ENCODE data around the gene UGGT1. TPM values are rescaled to one million over a fixed set of nuclear protein-coding genes. Genes with fewer than 3 reads are reported as not detected.
"Not testable (repeated sequence)": the region's sequence is repeated elsewhere in the genome, so short reads cannot be mapped to it uniquely, and the experiment has no call there.

Gene UGGT1
- total RNA-seq, 1 donor from 2014 or later: 21.8 TPM

- ATAC-seq (ENCODE audit: poor library complexity) (no peak), DNase-seq (no peak)
- intact Hi-C loops (cut with DNase I): no loop called here
Measured at GRCh38 chr2:128197059-128197458, 106.1 kb downstream of the UGGT1 start.

GRCh38 chr2:128198656-128199055, 107.7 kb downstream of the UGGT1 start:
- peak; percentile 56 for DNase-seq
- intact Hi-C loops (cut with DNase I): no loop called here
- peak; percentile 67 for ATAC-seq (ENCODE audit: poor library complexity)

GRCh38 chr2:128199141-128199540, 108.1 kb downstream of the UGGT1 start:
- intact Hi-C loops (cut with DNase I): no loop called here
- DNase-seq: no peak
- ATAC-seq (ENCODE audit: poor library complexity): no peak

GRCh38 chr2:128202791-128203190, 111.8 kb downstream of the UGGT1 start:
- DNase-seq (no peak), ATAC-seq (ENCODE audit: poor library complexity) (no peak)
- intact Hi-C loops (cut with DNase I): no loop called here

GRCh38 chr2:128206245-128206644, 115.2 kb downstream of the UGGT1 start:
- no peak for DNase-seq
- no peak for ATAC-seq (ENCODE audit: poor library complexity)
- intact Hi-C loops (cut with DNase I): no loop called here

- intact Hi-C loops (cut with DNase I): no loop called here
- DNase-seq: no peak
- no peak for ATAC-seq (ENCODE audit: poor library complexity)
Measured at GRCh38 chr2:128208023-128208422, 117.0 kb downstream of the UGGT1 start.

- ATAC-seq (ENCODE audit: poor library complexity); intact Hi-C loops (cut with DNase I): not testable (repeated sequence)
Measured at GRCh38 chr2:128208631-128209324, 117.8 kb downstream of the UGGT1 start.

GRCh38 chr2:128214251-128214650, 123.3 kb downstream of the UGGT1 start:
- no peak for DNase-seq
- ATAC-seq (ENCODE audit: poor library complexity): no peak
- intact Hi-C loops (cut with DNase I): no loop called here

More at GRCh38 chr2:128208631-128209324, 117.8 kb downstream of the UGGT1 start:
- DNase-seq: not testable (repeated sequence)

GRCh38 chr2:128214866-128215460, 124.0 kb downstream of the UGGT1 start:
- no peak for ATAC-seq (ENCODE audit: poor library complexity)
- DNase-seq: no peak
- intact Hi-C loops (cut with DNase I): no loop called here

- DNase-seq (no peak), ATAC-seq (ENCODE audit: poor library complexity) (no peak)
- intact Hi-C loops (cut with DNase I): no loop called here
Measured at GRCh38 chr2:128215897-128216642, 125.1 kb downstream of the UGGT1 start.

GRCh38 chr2:128217671-128218070, 126.7 kb downstream of the UGGT1 start:
- DNase-seq (no peak), ATAC-seq (ENCODE audit: poor library complexity) (no peak)
- intact Hi-C loops (cut with DNase I): no loop called here

- intact Hi-C loops (cut with DNase I): no loop called here
- ATAC-seq (ENCODE audit: poor library complexity) (no peak), DNase-seq (no peak)
Measured at GRCh38 chr2:128219891-128220290, 128.9 kb downstream of the UGGT1 start.

GRCh38 chr2:128227862-128228261, 136.9 kb downstream of the UGGT1 start:
- DNase-seq: no peak
- ATAC-seq (ENCODE audit: poor library complexity): no peak
- intact Hi-C loops (cut with DNase I): no loop called here

GRCh38 chr2:128228894-128229293, 137.9 kb downstream of the UGGT1 start:
- no peak for ATAC-seq (ENCODE audit: poor library complexity)
- intact Hi-C loops (cut with DNase I): no loop called here
- DNase-seq: no peak

- intact Hi-C loops (cut with DNase I): loop anchor here (5.0 to 10.0 kb wide), 2 partner anchors 56 to 82 kb away; partner anchors contain the start of gene HS6ST1
- DNase-seq (peak; percentile 95), ATAC-seq (ENCODE audit: poor library complexity) (peak; percentile 99)
Measured at GRCh38 chr2:128232965-128233789, 142.2 kb downstream of the UGGT1 start.

GRCh38 chr2:128233790-128234395, 142.9 kb downstream of the UGGT1 start:
- DNase-seq (no peak), ATAC-seq (ENCODE audit: poor library complexity) (no peak)
- intact Hi-C loops (cut with DNase I): loop anchor here (5.0 to 10.0 kb wide), 2 partner anchors 57 to 81 kb away; partner anchors contain the start of gene HS6ST1

GRCh38 chr2:128234613-128235012, 143.6 kb downstream of the UGGT1 start:
- intact Hi-C loops (cut with DNase I): loop anchor here (5.0 to 10.0 kb wide), 2 partner anchors 57 to 80 kb away; partner anchors contain the start of gene HS6ST1
- ATAC-seq (ENCODE audit: poor library complexity): no peak
- DNase-seq: no peak

GRCh38 chr2:128235581-128235980, 144.6 kb downstream of the UGGT1 start:
- intact Hi-C loops (cut with DNase I): loop anchor here (10.0 kb wide), 1 partner anchor 79 kb away; the partner anchor contains the start of gene HS6ST1
- no peak for DNase-seq

More at GRCh38 chr2:128235581-128235980, 144.6 kb downstream of the UGGT1 start:
- ATAC-seq (ENCODE audit: poor library complexity): no peak

All from Right ventricle myocardium superior (tissue), 1 donor.